Stimulated activated CD8-positive, alpha-beta memory T cell treated with anti-CD3 and anti-CD28 coated beads, Interleukin-4, amount 100 ng/mL, for 4 hours (primary cell): ENCODE results near the gene TAF6.

ENCODE experiments used
- DNase-seq, 2 donors: peaks; one replicate each; pipeline ENCODE4 v3.0.0-alpha.2; 2020; ENCODE audit warnings: low read depth in 2 of 2, low spot score in 1 of 2

TAF6 gene

DNA sequence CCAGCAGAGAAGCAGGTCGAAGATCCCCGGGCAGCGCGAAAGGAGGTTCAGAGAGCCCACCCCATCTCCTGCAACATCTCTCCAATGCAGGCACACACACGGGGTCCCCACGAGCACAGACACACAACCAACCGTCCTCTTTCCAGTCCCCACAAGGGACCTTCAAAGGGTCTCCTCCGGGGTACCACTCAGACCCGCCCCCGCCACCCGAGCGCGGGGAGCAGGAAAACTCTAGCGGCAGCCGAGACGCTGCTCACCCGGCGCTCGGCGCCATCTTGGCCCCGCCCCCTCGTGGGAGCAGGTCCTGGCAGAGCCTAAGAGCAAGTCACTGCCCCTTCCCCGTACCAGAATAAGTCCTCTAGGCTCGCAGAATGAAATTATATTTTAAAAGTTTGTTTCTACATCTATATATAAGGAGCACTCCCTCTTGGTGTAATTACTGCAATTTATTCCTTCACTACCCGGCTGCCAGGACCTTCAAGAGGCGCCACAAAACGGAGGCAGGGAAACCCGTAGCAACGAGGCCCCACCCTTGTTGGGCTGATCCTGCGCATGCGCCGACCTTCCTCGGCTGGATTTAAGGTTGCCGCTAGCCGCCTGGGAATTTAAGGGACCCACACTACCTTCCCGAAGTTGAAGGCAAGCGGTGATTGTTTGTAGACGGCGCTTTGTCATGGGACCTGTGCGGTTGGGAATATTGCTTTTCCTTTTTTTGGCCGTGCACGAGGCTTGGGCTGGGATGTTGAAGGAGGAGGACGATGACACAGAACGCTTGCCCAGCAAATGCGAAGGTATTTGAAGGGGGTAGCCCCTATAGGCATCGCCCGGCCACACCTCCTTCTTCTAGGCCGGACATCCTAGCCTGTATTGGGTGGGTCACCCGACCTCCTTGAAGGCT, at the start of gene TAF6, which contains the start of gene CNPY4:
TAF6 (minus strand) TSS at position 287 of the 898 bp plus-strand sequence. CDS start 5,149 bp downstream, outside the sequence.
CNPY4 (plus strand) TSS at position 563 of the 898 bp plus-strand sequence; CDS start at position 674, 111 bp downstream.
- DNase-seq = peak; percentile 92

DNA sequence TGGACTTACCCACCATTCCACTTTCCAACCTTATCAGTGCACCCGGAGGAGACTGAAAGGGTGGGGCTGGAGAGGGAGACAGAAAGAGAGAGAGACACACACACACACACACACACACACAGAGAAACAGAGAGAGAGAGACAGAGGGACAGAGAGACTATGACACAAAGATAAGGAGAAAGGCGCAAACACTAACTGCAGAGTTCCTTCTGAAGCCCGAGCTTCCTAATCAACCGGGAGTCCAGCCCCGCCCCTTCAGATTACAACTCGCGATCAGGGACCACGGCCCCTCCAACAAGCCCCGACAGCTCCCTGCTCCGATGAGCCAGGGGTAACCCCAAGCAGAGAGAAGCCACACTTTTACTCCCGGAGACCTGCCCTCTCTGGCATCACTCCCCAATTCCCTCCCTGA, 48.8 kb upstream of the TAF6 start:
- no peak for DNase-seq

DNA sequence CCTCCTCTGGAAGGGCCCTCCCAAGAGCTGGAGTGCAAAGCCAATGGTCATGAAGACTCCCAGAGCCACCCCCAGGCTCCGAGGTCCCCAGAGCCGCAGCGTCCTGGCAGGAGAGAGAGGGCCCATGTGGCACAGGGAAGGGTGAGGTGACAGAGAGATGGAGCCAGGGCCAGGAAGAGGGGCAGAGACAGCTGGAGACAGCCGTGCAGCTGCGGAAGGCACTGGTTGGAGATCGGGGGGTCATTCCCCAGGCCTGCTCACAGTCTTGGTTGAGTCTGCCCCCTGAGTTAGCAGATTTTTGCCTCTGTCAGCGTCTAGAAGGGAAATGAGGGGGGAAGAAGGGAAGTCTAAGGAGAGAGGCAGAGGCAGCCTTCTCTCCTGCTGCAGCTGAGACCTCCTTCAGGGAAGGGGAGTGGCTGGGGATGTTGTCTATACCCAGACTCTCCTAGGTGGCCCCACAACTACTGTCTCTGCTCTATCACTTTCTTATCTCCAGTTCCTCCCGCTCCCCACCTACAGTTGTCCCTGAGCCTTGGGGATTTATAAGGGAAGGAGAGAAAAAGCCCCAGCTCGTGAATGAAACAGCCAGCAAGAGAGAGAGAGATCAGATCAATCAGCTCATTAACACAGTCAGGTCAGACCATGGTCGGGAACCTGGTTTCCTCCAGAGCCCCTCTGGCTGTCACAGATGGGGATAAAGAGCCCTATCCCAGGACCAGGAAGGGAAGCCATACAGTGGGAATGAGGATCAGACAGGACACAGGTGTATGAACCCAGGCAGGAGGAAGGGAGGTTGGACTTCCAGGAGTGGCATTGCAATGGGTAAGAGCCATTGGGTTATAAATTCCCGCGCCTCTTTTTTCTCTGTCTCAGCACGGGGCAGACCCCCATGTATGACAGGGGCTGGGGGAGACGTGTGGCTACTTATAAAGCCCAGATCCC, 48.1 kb upstream of the TAF6 start:
- DNase-seq = no peak

DNA sequence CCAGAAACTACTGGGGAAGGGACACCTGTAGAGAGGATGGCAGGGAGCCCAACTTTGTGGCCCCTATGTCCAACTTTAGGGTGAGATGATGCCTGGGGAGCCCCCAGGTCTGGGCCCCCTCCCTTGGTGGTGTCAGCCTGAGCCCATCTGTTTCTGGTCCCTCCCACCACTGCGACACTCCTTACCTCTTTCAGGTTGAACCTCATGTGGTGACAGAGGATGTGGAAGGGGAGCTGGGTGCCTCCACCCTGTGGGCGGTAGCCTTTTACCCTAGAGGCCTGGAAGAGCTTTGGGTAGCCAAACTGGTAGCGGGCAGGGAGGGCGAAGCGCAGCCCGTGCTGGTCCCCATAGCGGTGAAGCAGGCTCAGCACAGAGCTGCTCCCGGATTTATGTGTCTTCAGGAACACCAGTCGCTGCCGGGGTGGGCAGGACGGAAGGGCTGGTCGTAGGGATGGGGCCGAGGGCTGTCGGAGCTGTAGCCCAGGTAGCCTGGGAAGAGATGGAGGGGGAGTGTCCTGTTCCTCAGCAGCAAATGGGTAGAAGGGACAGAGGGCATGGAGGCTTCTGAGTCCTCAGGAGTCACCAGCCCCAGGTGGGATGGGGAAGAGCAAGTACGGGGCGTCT, 47.3 kb upstream of the TAF6 start:
- DNase-seq = no peak

DNA sequence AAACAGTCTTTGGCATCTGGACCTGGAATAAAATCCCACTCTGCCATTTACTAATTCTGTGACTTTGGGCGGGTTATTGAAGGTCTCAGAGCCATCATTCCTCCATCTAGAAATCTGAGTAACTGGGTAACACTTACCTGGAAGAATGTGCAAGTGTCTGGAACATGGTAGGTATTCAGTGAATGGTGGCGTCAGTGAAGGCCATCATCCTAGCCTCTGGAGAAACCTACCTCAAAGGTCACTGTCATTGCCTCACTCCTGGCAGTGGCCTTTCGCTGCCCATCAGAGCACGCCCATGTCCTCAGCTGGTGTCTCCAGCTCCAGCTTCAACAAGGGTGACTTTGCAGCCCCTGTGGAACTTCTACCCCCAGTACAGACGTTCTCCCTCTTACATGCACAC, 44.7 kb upstream of the TAF6 start:
- no peak for DNase-seq

- no peak for DNase-seq
Measured at GRCh38 chr7:100163006-100163531, 43.9 kb upstream of the TAF6 start.

GRCh38 chr7:100160067-100160466, 40.9 kb upstream of the TAF6 start:
- DNase-seq = no peak

- no peak for DNase-seq
Measured at GRCh38 chr7:100159099-100159623, 40.0 kb upstream of the TAF6 start.

GRCh38 chr7:100158229-100159098, 39.3 kb upstream of the TAF6 start, which contains the start of gene TRAPPC14:
TRAPPC14 (minus strand) TSS chr7:100158723; CDS start chr7:100158499, 224 bp downstream.
- DNase-seq = peak; percentile 76 to 83

DNA sequence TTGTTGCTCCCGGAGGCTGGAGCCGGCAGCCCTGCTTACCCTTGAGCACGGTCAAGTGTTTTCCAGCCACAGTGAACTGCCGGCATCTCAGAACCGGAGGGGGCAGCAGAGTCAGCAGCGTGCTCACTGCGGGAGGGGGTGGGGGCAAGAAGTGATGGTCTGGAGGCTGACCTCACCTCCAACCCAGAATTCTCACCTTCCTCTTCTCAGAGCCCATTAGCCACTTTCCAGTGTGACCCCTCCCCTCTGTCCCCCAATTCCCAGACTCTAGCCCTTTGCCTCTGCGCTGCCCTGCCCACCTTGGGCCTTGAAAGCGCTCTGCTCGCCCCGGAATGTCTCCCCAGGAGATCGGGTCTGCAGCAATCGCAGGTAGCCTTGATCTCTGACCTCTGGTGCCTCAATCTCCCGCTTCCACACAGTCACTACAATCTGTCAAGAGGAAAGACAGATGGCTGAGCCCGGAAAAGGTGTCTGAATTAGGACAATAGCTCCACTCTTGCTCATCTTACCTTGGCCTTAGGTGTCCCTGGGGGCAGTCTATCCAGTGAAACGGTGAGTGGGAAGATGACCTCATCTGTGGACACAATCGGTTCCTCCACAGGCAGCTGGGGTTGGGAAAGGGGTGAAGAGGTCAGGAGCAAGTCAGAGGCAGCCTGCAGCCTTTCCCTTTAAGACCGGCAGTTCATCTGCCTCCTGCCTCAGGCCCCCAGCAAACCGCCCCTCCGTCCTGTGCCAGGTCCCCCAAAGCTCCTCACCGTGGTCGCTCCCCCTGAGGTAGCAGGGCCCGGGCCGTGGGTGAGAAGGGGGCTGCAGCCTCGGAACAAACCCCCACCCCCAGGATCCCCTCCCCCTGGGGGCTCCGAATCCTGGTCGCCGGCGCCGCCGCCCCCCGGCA, 38.4 kb upstream of the TAF6 start:
- DNase-seq = no peak

DNA sequence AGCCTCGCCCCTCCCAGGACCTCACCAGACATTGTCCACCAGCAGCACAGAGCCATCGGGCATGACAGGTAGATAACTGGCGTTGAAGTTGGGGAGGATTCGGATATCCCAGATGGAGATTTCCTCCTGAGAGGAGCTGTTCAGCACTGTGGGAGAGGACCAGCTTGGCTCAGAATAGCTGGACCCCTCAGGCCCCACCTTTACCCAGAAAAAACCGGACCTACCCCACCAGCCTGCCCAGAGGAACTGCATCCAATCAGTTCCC, 37.8 kb upstream of the TAF6 start:
- DNase-seq = no peak

- DNase-seq = no peak
Measured at GRCh38 chr7:100156331-100157068, 37.3 kb upstream of the TAF6 start.

DNA sequence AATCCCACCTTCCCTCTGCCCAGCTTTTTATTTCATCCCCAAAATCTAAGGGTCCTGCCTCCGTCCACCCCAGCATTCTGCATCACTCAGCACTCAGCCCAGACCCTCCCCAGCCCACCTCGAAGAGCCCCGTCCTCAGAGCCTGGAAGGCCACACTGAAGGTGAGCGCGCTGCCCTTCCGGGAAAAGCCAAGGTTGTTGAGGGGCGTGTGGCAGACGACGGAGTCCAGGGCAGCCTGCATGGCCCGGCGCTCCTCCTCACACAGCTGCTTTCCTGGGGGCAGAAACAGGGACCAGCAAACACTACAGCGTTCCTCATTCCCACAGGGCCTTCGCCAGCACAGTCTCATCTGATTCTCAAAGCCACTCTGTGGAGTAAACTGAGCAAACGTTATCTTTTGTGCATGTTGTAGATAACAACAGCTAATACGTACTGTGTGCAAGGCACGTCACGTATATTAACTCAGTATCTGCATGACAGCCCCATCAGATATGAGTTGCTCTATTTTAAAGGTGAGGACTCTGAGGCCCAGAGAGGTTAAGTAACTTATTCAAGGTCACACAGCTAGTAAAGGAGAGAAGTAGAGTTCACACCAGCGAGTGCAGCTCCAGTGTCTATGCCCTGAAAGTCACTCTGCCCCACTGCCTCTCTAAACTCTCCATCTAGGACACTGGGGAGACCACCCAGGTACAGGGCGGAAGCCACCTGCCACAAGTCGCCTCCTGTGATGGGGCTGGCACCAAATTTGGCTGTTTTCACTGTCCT, 36.6 kb upstream of the TAF6 start:
- DNase-seq = no peak

DNA sequence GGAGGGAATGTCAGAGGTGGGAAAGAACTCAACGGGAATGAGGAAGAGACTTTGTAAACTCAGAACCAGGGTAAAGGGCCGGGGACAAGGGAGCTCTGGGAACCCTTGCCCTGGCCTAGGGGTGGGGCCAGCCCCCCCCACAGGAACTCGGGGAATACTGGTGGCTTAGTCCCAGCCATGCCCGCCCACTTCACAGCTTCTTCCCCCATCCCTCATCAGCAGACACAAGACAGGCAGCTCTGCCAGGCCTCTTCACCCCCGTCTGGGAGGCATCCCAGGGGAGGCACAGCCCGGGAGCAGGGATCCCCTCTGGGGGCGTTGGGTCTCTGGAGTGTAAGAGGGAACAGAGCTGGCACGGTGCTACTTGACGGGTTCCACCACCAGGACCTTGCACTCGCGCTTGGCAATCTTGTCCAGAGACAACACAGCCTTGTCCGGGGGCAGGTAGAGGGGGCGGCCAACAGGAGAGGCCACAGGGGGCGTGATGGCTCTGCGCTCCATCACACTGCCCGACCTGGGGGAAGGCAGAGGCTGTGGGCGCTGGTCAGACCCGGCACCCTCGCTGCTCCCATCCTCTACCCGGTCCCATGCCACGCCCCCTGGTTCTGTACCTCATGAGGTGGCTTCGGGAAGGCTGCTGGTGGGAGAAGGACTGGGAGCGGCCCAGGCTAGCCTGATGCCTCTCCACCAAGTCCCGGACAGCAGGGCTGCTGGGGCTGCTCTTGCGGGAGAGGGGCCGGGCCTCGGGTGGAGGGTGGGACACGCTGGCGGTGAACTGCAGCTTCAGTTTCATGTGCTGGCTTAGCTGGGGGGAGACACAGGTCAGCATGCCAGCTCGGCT, 35.7 kb upstream of the TAF6 start:
- DNase-seq = no peak

GRCh38 chr7:100153708-100154535, 34.8 kb upstream of the TAF6 start:
- no peak for DNase-seq
